ENCODE measurements around the gene SLC27A4.

SLC27A4 gene

DNA sequence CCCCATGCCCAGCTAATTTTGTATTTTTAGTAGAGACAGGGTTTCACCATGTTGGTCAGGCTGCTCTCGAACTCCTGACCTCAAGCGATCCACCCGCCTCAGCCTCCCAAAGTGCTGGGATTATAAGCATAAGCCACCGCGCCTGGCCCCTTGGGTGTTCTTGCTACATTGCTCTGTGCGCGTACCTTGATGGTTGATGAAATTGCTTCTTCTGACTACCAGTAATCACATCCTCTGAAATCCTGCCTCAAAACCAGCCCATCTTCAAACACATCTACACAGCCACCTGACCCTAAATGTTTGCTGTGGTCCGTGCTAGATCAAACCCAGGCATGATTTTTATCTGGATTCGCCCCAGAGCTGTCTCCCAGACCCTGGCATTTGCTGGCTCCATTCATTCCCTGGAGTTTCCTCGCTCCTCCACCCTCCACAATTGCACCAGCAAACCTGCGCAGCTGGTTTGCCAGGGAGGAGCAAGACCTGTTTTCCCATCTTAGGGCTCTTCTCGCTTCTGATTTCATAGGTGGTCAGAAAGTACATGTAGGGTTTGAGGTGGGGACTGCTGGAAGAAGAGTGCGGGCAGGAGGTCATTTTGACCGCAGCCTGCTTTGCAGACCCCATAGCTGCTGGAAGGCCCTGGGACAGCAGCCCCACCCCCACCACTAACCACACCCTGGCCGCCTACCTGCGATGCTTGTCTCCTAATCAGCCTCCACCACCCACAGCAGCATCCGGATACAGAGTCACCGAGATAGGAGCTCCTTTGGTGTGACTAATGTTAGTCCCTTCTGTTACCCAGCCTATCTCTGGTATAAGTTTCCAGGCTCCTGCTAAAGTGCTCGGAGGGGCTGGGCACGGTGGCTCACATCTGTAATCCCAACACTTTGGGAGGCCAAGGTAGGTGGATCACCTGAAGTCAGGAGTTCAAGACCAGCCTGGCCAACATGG is 41.5 kb upstream of the SLC27A4 start:
- Histone ChIP-seq H3K27me3 (ENCODE audit: insufficient read depth, poor library complexity, severe bottlenecking) (no peaks in the 10 kb centered on the region), H3K4me3 (replicated peaks; ENCODE audit: insufficient read depth, low read length) (no peak overlapping the region), H3K27ac (replicated peaks) (no peak overlapping the region)
- DNase-seq (ENCODE audit: low read depth in 1 of 2, low spot score in 1 of 2): no peak
- TF ChIP-seq, protein P1, sequence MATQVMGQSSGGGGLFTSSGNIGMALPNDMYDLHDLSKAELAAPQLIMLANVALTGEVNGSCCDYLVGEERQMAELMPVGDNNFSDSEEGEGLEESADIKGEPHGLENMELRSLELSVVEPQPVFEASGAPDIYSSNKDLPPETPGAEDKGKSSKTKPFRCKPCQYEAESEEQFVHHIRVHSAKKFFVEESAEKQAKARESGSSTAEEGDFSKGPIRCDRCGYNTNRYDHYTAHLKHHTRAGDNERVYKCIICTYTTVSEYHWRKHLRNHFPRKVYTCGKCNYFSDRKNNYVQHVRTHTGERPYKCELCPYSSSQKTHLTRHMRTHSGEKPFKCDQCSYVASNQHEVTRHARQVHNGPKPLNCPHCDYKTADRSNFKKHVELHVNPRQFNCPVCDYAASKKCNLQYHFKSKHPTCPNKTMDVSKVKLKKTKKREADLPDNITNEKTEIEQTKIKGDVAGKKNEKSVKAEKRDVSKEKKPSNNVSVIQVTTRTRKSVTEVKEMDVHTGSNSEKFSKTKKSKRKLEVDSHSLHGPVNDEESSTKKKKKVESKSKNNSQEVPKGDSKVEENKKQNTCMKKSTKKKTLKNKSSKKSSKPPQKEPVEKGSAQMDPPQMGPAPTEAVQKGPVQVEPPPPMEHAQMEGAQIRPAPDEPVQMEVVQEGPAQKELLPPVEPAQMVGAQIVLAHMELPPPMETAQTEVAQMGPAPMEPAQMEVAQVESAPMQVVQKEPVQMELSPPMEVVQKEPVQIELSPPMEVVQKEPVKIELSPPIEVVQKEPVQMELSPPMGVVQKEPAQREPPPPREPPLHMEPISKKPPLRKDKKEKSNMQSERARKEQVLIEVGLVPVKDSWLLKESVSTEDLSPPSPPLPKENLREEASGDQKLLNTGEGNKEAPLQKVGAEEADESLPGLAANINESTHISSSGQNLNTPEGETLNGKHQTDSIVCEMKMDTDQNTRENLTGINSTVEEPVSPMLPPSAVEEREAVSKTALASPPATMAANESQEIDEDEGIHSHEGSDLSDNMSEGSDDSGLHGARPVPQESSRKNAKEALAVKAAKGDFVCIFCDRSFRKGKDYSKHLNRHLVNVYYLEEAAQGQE (IDR thresholded peaks at IDR 0.05; ENCODE audit: insufficient replicate concordance, low read depth): no peak
- TF ChIP-seq SPI1 (IDR thresholded peaks at IDR 0.05; ENCODE audit: borderline replicate concordance, low read depth) (no peak), POLR2AphosphoS5 (IDR thresholded peaks at IDR 0.05; ENCODE audit: low read depth) (no peak), CTCF (IDR thresholded peaks at IDR 0.05; ENCODE audit: insufficient read depth, low read length) (no peak), GABPA (IDR thresholded peaks at IDR 0.05; ENCODE audit: low read depth) (no peak)

GRCh38 chr9:128304136-128304970 is 36.0 kb upstream of the SLC27A4 start:
- Histone ChIP-seq H3K27ac (replicated peaks) (no peak overlapping the region), H3K27me3 (ENCODE audit: insufficient read depth, poor library complexity, severe bottlenecking) (no peaks in the 10 kb centered on the region), H3K4me3 (replicated peaks; ENCODE audit: insufficient read depth, low read length) (no peak overlapping the region)
- no peak for DNase-seq (ENCODE audit: low read depth in 1 of 2, low spot score in 1 of 2)
- TF ChIP-seq CTCF (IDR thresholded peaks at IDR 0.05; ENCODE audit: insufficient read depth, low read length) (no peak), GABPA (IDR thresholded peaks at IDR 0.05; ENCODE audit: low read depth) (no peak), SPI1 (IDR thresholded peaks at IDR 0.05; ENCODE audit: borderline replicate concordance, low read depth) (no peak), POLR2AphosphoS5 (IDR thresholded peaks at IDR 0.05; ENCODE audit: low read depth) (no peak)
- TF ChIP-seq, protein P1 (IDR thresholded peaks at IDR 0.05; ENCODE audit: insufficient replicate concordance, low read depth): no peak

- Histone ChIP-seq H3K4me3 (replicated peaks; ENCODE audit: insufficient read depth, low read length) (no peak overlapping the region), H3K27me3 (ENCODE audit: insufficient read depth, poor library complexity, severe bottlenecking) (no peaks in the 10 kb centered on the region), H3K27ac (replicated peaks) (no peak overlapping the region)
- TF ChIP-seq SPI1 (IDR thresholded peaks at IDR 0.05; ENCODE audit: borderline replicate concordance, low read depth) (no peak), GABPA (IDR thresholded peaks at IDR 0.05; ENCODE audit: low read depth) (no peak)
- TF ChIP-seq, protein P1 (IDR thresholded peaks at IDR 0.05; ENCODE audit: insufficient replicate concordance, low read depth): no peak
- DNase-seq (ENCODE audit: low read depth in 1 of 2, low spot score in 1 of 2): no peak
These were observed 35.4 kb upstream of the SLC27A4 start for GRCh38 chr9:128304971-128305288.

Measured in HL-60 (cell line).